Muscle of arm (tissue), 12 donors: ENCODE results near the gene CCT6B. TPM values are rescaled to one million over a fixed set of nuclear protein-coding genes. Genes with fewer than 3 reads are reported as not detected.

ENCODE experiments used
- DNase-seq: peaks from one replicate; pipeline ENCODE4 v3.0.0-alpha.2; 2013
- polyA plus RNA-seq, 12 donors: library from polyadenylated mRNA; unstranded; fragments of 120-200 nt; gene quantifications; one replicate each; pipeline ENCODE4 v1.2.1, GENCODE V29; 2013; ENCODE audit not compliant: insufficient read length in 12 of 12

The CCT6B gene
- polyA plus RNA-seq, 12 donors = 1.3 to 3.8 (median 2.3) TPM; not detected in 2

GRCh38 chr17:34886831-34887230 lies 74.4 kb downstream of the CCT6B start:
- DNase-seq = no peak

DNA sequence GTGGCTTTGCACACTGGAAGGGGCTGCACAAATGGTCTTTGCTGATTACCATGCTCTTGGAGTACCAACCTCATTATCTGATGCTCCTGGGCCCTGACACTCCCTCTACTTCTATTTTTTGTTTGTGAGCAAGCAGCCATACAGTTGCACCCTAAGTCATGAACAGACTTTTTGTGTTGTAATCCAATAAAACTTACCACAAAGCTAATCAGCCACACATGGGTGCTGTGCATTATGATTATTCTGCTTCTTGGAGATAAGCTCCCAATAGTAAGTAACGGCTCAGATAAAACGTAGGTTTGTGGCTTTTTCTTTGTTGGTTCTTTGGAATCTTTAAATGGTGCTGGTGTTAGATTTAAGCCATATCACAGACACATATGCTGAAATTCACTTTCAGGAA lies 76.2 kb downstream of the CCT6B start:
- DNase-seq = no peak

GRCh38 chr17:34884597-34884996 lies 76.7 kb downstream of the CCT6B start:
- no peak for DNase-seq

- DNase-seq = no peak
Observed at GRCh38 chr17:34883106-34884000, 77.9 kb downstream of the CCT6B start.

DNA sequence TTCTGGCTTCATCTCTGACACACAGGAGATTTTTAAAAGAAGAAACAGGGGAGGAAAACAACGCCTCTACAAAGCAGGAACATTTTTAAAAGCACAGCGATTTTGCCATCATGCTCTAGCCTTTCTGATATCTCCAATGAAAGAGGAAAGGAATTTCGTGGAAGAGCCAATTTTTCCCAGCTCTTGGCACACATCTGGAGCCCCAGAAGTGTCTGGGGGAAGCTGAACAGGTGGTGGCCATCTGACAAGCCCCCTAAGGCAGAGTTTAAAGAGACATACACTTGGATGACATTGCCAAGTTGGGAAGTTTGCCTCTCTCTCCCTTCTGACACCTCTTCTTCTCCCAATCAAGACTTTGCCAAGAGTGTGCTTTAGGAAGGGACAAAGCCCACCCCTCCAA lies 82.1 kb downstream of the CCT6B start:
- no peak for DNase-seq

Other genes starting within 250 kb of the CCT6B start
- 10 to 100 TPM in 9 of 12 donors, 1 to 10 TPM in 2, not detected in 1; 7.9 to 17.2 (median 13.0) TPM for gene ZNF830, start 80 bp upstream of the CCT6B start, polyA plus RNA-seq
- gene LIG3, start 19.1 kb upstream of the CCT6B start, polyA plus RNA-seq = 10 to 100 TPM in 11 of 12 donors, not detected in 1; 18.3 to 30.6 (median 22.8) TPM
- 10 to 100 TPM in 4 of 12 donors, 1 to 10 TPM in 7, not detected in 1; 7.5 to 22.6 (median 9.8) TPM for gene RFFL, start 102.2 kb upstream of the CCT6B start, polyA plus RNA-seq
- 1 to 10 TPM in 11 of 12 donors, not detected in 1; 4.9 to 9.6 (median 6.0) TPM for gene RAD51D, start 158.4 kb upstream of the CCT6B start, polyA plus RNA-seq
- under 1 TPM in 2 of 12 donors, not detected in 10; 0.13 to 0.32 TPM for gene FNDC8, start 160.2 kb upstream of the CCT6B start, polyA plus RNA-seq
- 10 to 100 TPM in 10 of 12 donors, 1 to 10 TPM in 1, not detected in 1; 9.4 to 17.3 (median 12.9) TPM for gene NLE1, start 180.8 kb upstream of the CCT6B start, polyA plus RNA-seq
- gene UNC45B, start 186.4 kb upstream of the CCT6B start, polyA plus RNA-seq = 100 to 1,000 TPM in 9 of 12 donors, 10 to 100 TPM in 2, not detected in 1; 62.4 to 250 (median 193) TPM
- under 1 TPM in 9 of 12 donors, not detected in 3; 0.08 to 0.89 (median 0.47) TPM for gene SLC35G3, start 232.9 kb upstream of the CCT6B start, polyA plus RNA-seq